GM23338 (cell line): ENCODE data around the gene NUB1. TPM values are rescaled to one million over a fixed set of nuclear protein-coding genes. Genes with fewer than 3 reads are reported as not detected.

Source experiments
- ATAC-seq: fragments of 200-7000 bp; cut with Tn5 transposase; 3 replicates; pipeline ENCODE4 v1.9.1; 2020
- DNase-seq: peaks from one replicate; pipeline ENCODE4 v3.0.0-alpha.2; 2015; ENCODE audit warnings: low spot score
- H2AFZ ChIP-seq: fragments of 200-600 bp; sonication (generic); 2 replicates; pipeline ENCODE4 v1.8.0; 2016; ENCODE audit warnings: antibody characterized with exemption, mild to moderate bottlenecking, moderate library complexity
- H3F3A ChIP-seq: fragments of 200-600 bp; sonication (generic); replicated peaks from 2 replicates; pipeline ENCODE4 v1.8.0; 2017; ENCODE audit warnings: antibody characterized with exemption, mixed run types, low read depth
- H3K27ac ChIP-seq: fragments of 200-600 bp; sonication (generic); 2 replicates; pipeline ENCODE4 v1.6.1; 2016; ENCODE audit warnings: low read depth
- H3K27me3 ChIP-seq: fragments of 200-600 bp; sonication (generic); 2 replicates; pipeline ENCODE4 v1.8.0; 2016; ENCODE audit warnings: mild to moderate bottlenecking, mixed run types, moderate library complexity; ENCODE audit not compliant: insufficient read depth
- H3K36me3 ChIP-seq: fragments of 200-600 bp; sonication (generic); 2 replicates; pipeline ENCODE4 v1.8.0; 2016; ENCODE audit warnings: mild to moderate bottlenecking; ENCODE audit not compliant: insufficient read depth
- H3K4me1 ChIP-seq: fragments of 200-600 bp; sonication (generic); 2 replicates; pipeline ENCODE4 v1.8.0; 2016; ENCODE audit warnings: mild to moderate bottlenecking, moderate library complexity; ENCODE audit not compliant: insufficient read depth
- H3K4me2 ChIP-seq: fragments of 200-600 bp; sonication (generic); 2 replicates; pipeline ENCODE4 v1.7.1; 2017; ENCODE audit warnings: mixed run types
- H3K4me3 ChIP-seq: fragments of 200-600 bp; sonication (generic); 2 replicates; pipeline ENCODE4 v1.6.1; 2016; ENCODE audit warnings: mixed run types
- H3K79me2 ChIP-seq: fragments of 200-600 bp; sonication (generic); replicated peaks from 2 replicates; pipeline ENCODE4 v1.8.0; 2017; ENCODE audit warnings: mild to moderate bottlenecking; ENCODE audit not compliant: insufficient read depth
- H3K9me2 ChIP-seq: fragments of 200-600 bp; sonication (generic); 2 replicates; pipeline ENCODE4 v1.8.0; 2017; ENCODE audit not compliant: insufficient read depth
- H4K20me1 ChIP-seq: fragments of 200-600 bp; sonication (generic); replicated peaks from 2 replicates; pipeline ENCODE4 v1.8.0; 2017; ENCODE audit warnings: mild to moderate bottlenecking; ENCODE audit not compliant: insufficient read depth
- H3K27ac Mint-ChIP-seq: 2 replicates; pipeline ENCODE4 v1.8.0; 2020; ENCODE audit warnings: inconsistent platforms, mild to moderate bottlenecking, moderate library complexity, mixed read lengths
- H3K27me3 Mint-ChIP-seq: 3 replicates; pipeline ENCODE4 v1.8.0; 2022; ENCODE audit warnings: low read depth, mild to moderate bottlenecking, moderate library complexity, mixed read lengths, inconsistent platforms; ENCODE audit not compliant: insufficient read depth, poor library complexity
- H3K36me3 Mint-ChIP-seq: 3 replicates; pipeline ENCODE4 v1.8.0; 2021; ENCODE audit warnings: low read depth, mild to moderate bottlenecking, inconsistent platforms, moderate library complexity, mixed read lengths
- H3K4me1 Mint-ChIP-seq: 3 replicates; pipeline ENCODE4 v1.8.0; 2020; ENCODE audit warnings: mild to moderate bottlenecking, inconsistent platforms, mixed read lengths
- H3K4me3 Mint-ChIP-seq: 3 replicates; pipeline ENCODE4 v1.8.0; 2021; ENCODE audit warnings: moderate library complexity, mild to moderate bottlenecking, inconsistent platforms, mixed read lengths
- H3K9me3 Mint-ChIP-seq: 3 replicates; pipeline ENCODE4 v1.8.0; 2020; ENCODE audit warnings: moderate library complexity, mild to moderate bottlenecking, inconsistent platforms, mixed read lengths
- CREB1 ChIP-seq: fragments of 250-450 bp; sonication (Bioruptor Pico); IDR thresholded peaks from 2 replicates; pipeline ENCODE4 v1.5.0; 2020; ENCODE audit warnings: low read depth, mild to moderate bottlenecking, moderate library complexity
- EZH2 ChIP-seq: fragments of 200-600 bp; sonication (generic); IDR thresholded peaks from one replicate; pipeline ENCODE4 v1.8.0; 2017; ENCODE audit warnings: antibody characterized with exemption, mild to moderate bottlenecking, low read depth; ENCODE audit not compliant: unreplicated experiment
- EZH2phosphoT487 ChIP-seq: fragments of 200-600 bp; sonication (generic); IDR thresholded peaks from one replicate; pipeline ENCODE4 v1.8.1; 2018; ENCODE audit warnings: antibody characterized with exemption; ENCODE audit not compliant: unreplicated experiment
- JUNB ChIP-seq: IDR thresholded peaks from one replicate; pipeline ENCODE4 v1.6.1; 2016; ENCODE audit warnings: antibody characterized with exemption; ENCODE audit not compliant: unreplicated experiment
- NANOG ChIP-seq: IDR thresholded peaks from 2 replicates; pipeline ENCODE4 v1.6.1; 2016; ENCODE audit warnings: antibody characterized with exemption, borderline replicate concordance
- POLR2AphosphoS5 ChIP-seq: IDR thresholded peaks from 2 replicates; pipeline ENCODE4 v1.6.1; 2016; ENCODE audit warnings: antibody characterized with exemption, low read depth
- STAT1 ChIP-seq: IDR thresholded peaks from one replicate; pipeline ENCODE4 v1.6.1; 2016; ENCODE audit warnings: antibody characterized with exemption; ENCODE audit not compliant: unreplicated experiment
- ZNF114 ChIP-seq: fragments of 250-450 bp; sonication (Bioruptor Pico); IDR thresholded peaks from 2 replicates; pipeline ENCODE4 v1.5.0; 2020; ENCODE audit warnings: mild to moderate bottlenecking, moderate library complexity
- ZNF331 ChIP-seq: fragments of 250-450 bp; sonication (Bioruptor Pico); IDR thresholded peaks from 2 replicates; pipeline ENCODE4 v1.5.0; 2020; ENCODE audit warnings: low read depth, mild to moderate bottlenecking, moderate library complexity
- polyA plus RNA-seq: library from polyadenylated mRNA; unstranded; fragments of >200 nt; fragmentation: Nextera tagmentation; extraction: Ambion mirVana; gene quantifications from 2 replicates; pipeline ENCODE4 v1.2.1, GENCODE V29; 2016
- total RNA-seq: library from RNA; depleted of rRNA; stranded (reverse); fragments of >200 nt; shearing (Covaris generic); gene quantifications from 2 replicates; pipeline ENCODE4 v1.2.3, GENCODE V29; 2014
- TF ChIP-seq, protein P1 (sequence below): IDR thresholded peaks from one replicate; pipeline ENCODE4 v1.6.1; 2018; ENCODE audit warnings: antibody characterized with exemption; ENCODE audit not compliant: unreplicated experiment
- TF ChIP-seq, protein P2 (sequence below), 2 experiments: fragments of 200-600 bp in 1 of 2; sonication (generic) in 1 of 2; conservative IDR thresholded peaks; 2 replicates each; pipeline versions ENCODE4 v1.5.1 to v1.6.1; 2016 to 2017; ENCODE audit warnings: antibody characterized with exemption in 2 of 2, low read depth in 2 of 2, mild to moderate bottlenecking in 2 of 2, moderate library complexity in 1 of 2
- TF ChIP-seq, protein P3 (sequence below): fragments of 250-450 bp; sonication (Bioruptor Pico); IDR thresholded peaks from 2 replicates; pipeline ENCODE4 v1.5.0; 2020; ENCODE audit warnings: mild to moderate bottlenecking, moderate library complexity
- TF ChIP-seq, protein P4 (sequence below): IDR thresholded peaks from 2 replicates; pipeline ENCODE4 v1.6.1; 2016; ENCODE audit warnings: antibody characterized with exemption

The NUB1 gene
- total and polyA plus RNA-seq, 2 experiments from 2014 or later: 31.8 to 42.3 TPM

DNA sequence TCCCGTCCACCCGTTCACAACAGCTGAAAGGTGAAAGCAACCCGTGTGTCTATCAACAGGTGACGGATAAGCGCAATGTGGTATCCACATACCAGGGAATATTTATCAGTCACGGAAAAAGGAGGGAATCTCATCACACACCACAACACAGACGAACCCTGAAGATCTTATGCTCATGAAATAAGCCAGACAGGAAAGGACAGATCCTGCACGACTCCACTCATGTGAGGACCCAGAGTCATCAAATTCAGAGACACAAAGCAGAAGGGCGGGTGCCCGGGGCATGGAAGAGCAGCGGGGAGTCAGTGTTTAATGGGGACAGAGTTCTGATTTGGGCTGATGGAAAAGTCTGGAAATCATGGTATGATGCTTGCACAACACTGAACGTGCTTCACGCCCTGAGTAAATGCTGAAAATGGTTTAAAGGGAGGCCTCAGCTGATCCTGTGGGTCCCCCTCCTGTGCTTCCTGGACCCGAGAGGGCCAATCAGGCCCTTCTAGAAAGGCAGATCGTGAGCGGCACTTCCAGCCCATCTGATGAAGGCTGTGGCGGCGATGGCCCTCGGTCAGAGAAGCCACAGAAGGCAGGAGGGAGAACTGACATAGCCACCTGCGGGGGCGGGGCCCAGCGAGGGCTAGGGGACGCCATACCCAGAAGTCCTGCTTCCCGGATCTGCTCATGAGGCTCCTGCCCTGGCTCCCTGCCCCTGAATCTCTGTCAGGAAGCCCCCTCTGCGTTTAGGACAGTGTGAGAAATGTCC lies 49.2 kb downstream of the NUB1 start:
- DNase-seq: peak; percentile 34
- Histone ChIP-seq H3K4me1 (no peaks in the 10 kb centered on the region), H3K27ac (no peak overlapping the region), H3K4me3 (no peak overlapping the region), H3K4me2 (no peak overlapping the region), H3K36me3 (no peaks in the 10 kb centered on the region), H4K20me1 (no peaks in the 10 kb centered on the region), H3K79me2 (no peaks in the 10 kb centered on the region), H3K27me3 (no peaks in the 10 kb centered on the region), H2AFZ (no peak overlapping the region), H3F3A (no peaks in the 10 kb centered on the region), H3K9me2 (no peaks in the 10 kb centered on the region)
- Mint-ChIP-seq H3K27me3 (peaks cover 11% of the 10 kb centered on the region), H3K4me3 (no peak overlapping the region), H3K27ac (no peak overlapping the region), H3K4me1 (peaks cover 22% of the 10 kb centered on the region), H3K36me3 (no peaks in the 10 kb centered on the region; the same call in 2 of the 3 replicates), H3K9me3 (no peaks in the 10 kb centered on the region)
- TF ChIP-seq EZH2phosphoT487: no peak
- TF ChIP-seq NANOG: no peak
- TF ChIP-seq, protein P1, sequence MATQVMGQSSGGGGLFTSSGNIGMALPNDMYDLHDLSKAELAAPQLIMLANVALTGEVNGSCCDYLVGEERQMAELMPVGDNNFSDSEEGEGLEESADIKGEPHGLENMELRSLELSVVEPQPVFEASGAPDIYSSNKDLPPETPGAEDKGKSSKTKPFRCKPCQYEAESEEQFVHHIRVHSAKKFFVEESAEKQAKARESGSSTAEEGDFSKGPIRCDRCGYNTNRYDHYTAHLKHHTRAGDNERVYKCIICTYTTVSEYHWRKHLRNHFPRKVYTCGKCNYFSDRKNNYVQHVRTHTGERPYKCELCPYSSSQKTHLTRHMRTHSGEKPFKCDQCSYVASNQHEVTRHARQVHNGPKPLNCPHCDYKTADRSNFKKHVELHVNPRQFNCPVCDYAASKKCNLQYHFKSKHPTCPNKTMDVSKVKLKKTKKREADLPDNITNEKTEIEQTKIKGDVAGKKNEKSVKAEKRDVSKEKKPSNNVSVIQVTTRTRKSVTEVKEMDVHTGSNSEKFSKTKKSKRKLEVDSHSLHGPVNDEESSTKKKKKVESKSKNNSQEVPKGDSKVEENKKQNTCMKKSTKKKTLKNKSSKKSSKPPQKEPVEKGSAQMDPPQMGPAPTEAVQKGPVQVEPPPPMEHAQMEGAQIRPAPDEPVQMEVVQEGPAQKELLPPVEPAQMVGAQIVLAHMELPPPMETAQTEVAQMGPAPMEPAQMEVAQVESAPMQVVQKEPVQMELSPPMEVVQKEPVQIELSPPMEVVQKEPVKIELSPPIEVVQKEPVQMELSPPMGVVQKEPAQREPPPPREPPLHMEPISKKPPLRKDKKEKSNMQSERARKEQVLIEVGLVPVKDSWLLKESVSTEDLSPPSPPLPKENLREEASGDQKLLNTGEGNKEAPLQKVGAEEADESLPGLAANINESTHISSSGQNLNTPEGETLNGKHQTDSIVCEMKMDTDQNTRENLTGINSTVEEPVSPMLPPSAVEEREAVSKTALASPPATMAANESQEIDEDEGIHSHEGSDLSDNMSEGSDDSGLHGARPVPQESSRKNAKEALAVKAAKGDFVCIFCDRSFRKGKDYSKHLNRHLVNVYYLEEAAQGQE: no peak
- no peak for TF ChIP-seq CREB1 (CRISPR knock-in tag)
- no peak for TF ChIP-seq STAT1
- TF ChIP-seq EZH2: no peak
- TF ChIP-seq, protein P2, sequence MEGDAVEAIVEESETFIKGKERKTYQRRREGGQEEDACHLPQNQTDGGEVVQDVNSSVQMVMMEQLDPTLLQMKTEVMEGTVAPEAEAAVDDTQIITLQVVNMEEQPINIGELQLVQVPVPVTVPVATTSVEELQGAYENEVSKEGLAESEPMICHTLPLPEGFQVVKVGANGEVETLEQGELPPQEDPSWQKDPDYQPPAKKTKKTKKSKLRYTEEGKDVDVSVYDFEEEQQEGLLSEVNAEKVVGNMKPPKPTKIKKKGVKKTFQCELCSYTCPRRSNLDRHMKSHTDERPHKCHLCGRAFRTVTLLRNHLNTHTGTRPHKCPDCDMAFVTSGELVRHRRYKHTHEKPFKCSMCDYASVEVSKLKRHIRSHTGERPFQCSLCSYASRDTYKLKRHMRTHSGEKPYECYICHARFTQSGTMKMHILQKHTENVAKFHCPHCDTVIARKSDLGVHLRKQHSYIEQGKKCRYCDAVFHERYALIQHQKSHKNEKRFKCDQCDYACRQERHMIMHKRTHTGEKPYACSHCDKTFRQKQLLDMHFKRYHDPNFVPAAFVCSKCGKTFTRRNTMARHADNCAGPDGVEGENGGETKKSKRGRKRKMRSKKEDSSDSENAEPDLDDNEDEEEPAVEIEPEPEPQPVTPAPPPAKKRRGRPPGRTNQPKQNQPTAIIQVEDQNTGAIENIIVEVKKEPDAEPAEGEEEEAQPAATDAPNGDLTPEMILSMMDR (conservative IDR thresholded peaks at IDR 0.05; ENCODE audit: low read depth in 2 of 2): no peak
- TF ChIP-seq JUNB: no peak
- TF ChIP-seq POLR2AphosphoS5: no peak
- no peak for TF ChIP-seq ZNF114 (CRISPR knock-in tag)
- TF ChIP-seq ZNF331: no peak
- TF ChIP-seq, protein P3, sequence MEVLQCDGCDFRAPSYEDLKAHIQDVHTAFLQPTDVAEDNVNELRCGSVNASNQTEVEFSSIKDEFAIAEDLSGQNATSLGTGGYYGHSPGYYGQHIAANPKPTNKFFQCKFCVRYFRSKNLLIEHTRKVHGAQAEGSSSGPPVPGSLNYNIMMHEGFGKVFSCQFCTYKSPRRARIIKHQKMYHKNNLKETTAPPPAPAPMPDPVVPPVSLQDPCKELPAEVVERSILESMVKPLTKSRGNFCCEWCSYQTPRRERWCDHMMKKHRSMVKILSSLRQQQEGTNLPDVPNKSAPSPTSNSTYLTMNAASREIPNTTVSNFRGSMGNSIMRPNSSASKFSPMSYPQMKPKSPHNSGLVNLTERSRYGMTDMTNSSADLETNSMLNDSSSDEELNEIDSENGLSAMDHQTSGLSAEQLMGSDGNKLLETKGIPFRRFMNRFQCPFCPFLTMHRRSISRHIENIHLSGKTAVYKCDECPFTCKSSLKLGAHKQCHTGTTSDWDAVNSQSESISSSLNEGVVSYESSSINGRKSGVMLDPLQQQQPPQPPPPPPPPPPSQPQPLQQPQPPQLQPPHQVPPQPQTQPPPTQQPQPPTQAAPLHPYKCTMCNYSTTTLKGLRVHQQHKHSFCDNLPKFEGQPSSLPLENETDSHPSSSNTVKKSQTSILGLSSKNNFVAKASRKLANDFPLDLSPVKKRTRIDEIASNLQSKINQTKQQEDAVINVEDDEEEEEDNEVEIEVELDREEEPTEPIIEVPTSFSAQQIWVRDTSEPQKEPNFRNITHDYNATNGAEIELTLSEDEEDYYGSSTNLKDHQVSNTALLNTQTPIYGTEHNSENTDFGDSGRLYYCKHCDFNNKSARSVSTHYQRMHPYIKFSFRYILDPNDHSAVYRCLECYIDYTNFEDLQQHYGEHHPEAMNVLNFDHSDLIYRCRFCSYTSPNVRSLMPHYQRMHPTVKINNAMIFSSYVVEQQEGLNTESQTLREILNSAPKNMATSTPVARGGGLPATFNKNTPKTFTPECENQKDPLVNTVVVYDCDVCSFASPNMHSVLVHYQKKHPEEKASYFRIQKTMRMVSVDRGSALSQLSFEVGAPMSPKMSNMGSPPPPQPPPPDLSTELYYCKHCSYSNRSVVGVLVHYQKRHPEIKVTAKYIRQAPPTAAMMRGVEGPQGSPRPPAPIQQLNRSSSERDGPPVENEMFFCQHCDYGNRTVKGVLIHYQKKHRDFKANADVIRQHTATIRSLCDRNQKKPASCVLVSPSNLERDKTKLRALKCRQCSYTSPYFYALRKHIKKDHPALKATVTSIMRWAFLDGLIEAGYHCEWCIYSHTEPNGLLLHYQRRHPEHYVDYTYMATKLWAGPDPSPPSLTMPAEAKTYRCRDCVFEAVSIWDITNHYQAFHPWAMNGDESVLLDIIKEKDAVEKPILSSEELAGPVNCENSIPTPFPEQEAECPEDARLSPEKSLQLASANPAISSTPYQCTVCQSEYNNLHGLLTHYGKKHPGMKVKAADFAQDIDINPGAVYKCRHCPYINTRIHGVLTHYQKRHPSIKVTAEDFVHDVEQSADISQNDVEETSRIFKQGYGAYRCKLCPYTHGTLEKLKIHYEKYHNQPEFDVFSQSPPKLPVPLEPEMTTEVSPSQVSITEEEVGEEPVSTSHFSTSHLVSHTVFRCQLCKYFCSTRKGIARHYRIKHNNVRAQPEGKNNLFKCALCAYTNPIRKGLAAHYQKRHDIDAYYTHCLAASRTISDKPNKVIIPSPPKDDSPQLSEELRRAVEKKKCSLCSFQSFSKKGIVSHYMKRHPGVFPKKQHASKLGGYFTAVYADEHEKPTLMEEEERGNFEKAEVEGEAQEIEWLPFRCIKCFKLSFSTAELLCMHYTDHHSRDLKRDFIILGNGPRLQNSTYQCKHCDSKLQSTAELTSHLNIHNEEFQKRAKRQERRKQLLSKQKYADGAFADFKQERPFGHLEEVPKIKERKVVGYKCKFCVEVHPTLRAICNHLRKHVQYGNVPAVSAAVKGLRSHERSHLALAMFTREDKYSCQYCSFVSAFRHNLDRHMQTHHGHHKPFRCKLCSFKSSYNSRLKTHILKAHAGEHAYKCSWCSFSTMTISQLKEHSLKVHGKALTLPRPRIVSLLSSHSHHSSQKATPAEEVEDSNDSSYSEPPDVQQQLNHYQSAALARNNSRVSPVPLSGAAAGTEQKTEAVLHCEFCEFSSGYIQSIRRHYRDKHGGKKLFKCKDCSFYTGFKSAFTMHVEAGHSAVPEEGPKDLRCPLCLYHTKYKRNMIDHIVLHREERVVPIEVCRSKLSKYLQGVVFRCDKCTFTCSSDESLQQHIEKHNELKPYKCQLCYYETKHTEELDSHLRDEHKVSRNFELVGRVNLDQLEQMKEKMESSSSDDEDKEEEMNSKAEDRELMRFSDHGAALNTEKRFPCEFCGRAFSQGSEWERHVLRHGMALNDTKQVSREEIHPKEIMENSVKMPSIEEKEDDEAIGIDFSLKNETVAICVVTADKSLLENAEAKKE (CRISPR knock-in tag): no peak
- TF ChIP-seq, protein P4, sequence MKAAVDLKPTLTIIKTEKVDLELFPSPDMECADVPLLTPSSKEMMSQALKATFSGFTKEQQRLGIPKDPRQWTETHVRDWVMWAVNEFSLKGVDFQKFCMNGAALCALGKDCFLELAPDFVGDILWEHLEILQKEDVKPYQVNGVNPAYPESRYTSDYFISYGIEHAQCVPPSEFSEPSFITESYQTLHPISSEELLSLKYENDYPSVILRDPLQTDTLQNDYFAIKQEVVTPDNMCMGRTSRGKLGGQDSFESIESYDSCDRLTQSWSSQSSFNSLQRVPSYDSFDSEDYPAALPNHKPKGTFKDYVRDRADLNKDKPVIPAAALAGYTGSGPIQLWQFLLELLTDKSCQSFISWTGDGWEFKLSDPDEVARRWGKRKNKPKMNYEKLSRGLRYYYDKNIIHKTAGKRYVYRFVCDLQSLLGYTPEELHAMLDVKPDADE: no peak
- peak; percentile 25 for ATAC-seq
